NCI-H524 (cell line): ENCODE measurements around the gene RNF14.

Experiments
- DNase-seq, 2 experiments: peaks; one replicate each; lab custom pipeline; 2025; lab: John Stamatoyannopoulos, UW

Gene RNF14

GRCh38 chr5:141947316-141947715 is 21.6 kb upstream of the RNF14 start:
- DNase-seq: no peak

GRCh38 chr5:141948812-141949211 is 20.1 kb upstream of the RNF14 start:
- DNase-seq: no peak

GRCh38 chr5:141949511-141949910 is 19.4 kb upstream of the RNF14 start:
- no peak for DNase-seq

GRCh38 chr5:141950207-141951005 is 18.5 kb upstream of the RNF14 start:
- no peak for DNase-seq

- DNase-seq: peak in 1 of 2 experiments; percentile 16
Observed at GRCh38 chr5:141951332-141951781, 17.5 kb upstream of the RNF14 start.

GRCh38 chr5:141952020-141952419 is 16.9 kb upstream of the RNF14 start:
- peak in 1 of 2 experiments; percentile 51 for DNase-seq

- no peak for DNase-seq
Observed at GRCh38 chr5:141954194-141954593, 14.7 kb upstream of the RNF14 start.

- peak; percentile 73 to 79 for DNase-seq
Observed at GRCh38 chr5:141957367-141957996, 11.4 kb upstream of the RNF14 start.

- DNase-seq: peak; percentile 29 to 67
Observed at GRCh38 chr5:141958113-141958512, 10.8 kb upstream of the RNF14 start, which contains the start of gene PCDH12. TSS of gene PCDH12 (minus strand) at chr5:141958202. CDS start at chr5:141957851, 351 bp downstream.

- DNase-seq: no peak
Observed at GRCh38 chr5:141958546-141959172, 10.2 kb upstream of the RNF14 start.

- peak in 1 of 2 experiments; percentile 26 for DNase-seq
Observed at GRCh38 chr5:141960018-141960417, 8.9 kb upstream of the RNF14 start.

GRCh38 chr5:141960449-141961323 is 8.2 kb upstream of the RNF14 start:
- peak; percentile 51 to 78 for DNase-seq

GRCh38 chr5:141961466-141961865 is 7.4 kb upstream of the RNF14 start:
- no peak for DNase-seq

GRCh38 chr5:141963701-141964100 is 5.2 kb upstream of the RNF14 start:
- no peak for DNase-seq

GRCh38 chr5:141965071-141965470 is 3.8 kb upstream of the RNF14 start:
- DNase-seq: no peak

- no peak for DNase-seq
Observed at GRCh38 chr5:141966275-141966962, 2.5 kb upstream of the RNF14 start.

GRCh38 chr5:141966963-141967333 is 2.0 kb upstream of the RNF14 start:
- DNase-seq: no peak

- no peak for DNase-seq
Observed at GRCh38 chr5:141969783-141970771, 1.2 kb downstream of the RNF14 start.

GRCh38 chr5:141973871-141974595 is 5.1 kb downstream of the RNF14 start:
- DNase-seq: no peak
